ENCODE results near the gene PC.

GRCh38 chr11:67007126-67007525 lies 48.9 kb upstream of the PC start:
- TF ChIP-seq, protein P1, sequence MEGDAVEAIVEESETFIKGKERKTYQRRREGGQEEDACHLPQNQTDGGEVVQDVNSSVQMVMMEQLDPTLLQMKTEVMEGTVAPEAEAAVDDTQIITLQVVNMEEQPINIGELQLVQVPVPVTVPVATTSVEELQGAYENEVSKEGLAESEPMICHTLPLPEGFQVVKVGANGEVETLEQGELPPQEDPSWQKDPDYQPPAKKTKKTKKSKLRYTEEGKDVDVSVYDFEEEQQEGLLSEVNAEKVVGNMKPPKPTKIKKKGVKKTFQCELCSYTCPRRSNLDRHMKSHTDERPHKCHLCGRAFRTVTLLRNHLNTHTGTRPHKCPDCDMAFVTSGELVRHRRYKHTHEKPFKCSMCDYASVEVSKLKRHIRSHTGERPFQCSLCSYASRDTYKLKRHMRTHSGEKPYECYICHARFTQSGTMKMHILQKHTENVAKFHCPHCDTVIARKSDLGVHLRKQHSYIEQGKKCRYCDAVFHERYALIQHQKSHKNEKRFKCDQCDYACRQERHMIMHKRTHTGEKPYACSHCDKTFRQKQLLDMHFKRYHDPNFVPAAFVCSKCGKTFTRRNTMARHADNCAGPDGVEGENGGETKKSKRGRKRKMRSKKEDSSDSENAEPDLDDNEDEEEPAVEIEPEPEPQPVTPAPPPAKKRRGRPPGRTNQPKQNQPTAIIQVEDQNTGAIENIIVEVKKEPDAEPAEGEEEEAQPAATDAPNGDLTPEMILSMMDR (IDR thresholded peaks at IDR 0.05; ENCODE audit: extremely low read depth in 1 of 2, insufficient read depth in 1 of 2, low read depth in 1 of 2, low read length in 2 of 2) = no peak
- TF ChIP-seq POLR2AphosphoS5 (IDR thresholded peaks at IDR 0.05; ENCODE audit: insufficient read depth, low read depth, low read length) (no peak), MYC (IDR thresholded peaks at IDR 0.05; ENCODE audit: low read depth, low read length) (no peak)

Measured in endothelial cell of umbilical vein (primary cell).